LNCAP (cell line): ENCODE results near the gene RIOK3.

ENCODE experiments used
- TF ChIP-seq, protein P1 (sequence below): fragments of 450-650 bp; IDR thresholded peaks from 2 replicates; pipeline ENCODE4 v1.5.1; 2017; ENCODE audit warnings: mild to moderate bottlenecking

The RIOK3 gene

DNA sequence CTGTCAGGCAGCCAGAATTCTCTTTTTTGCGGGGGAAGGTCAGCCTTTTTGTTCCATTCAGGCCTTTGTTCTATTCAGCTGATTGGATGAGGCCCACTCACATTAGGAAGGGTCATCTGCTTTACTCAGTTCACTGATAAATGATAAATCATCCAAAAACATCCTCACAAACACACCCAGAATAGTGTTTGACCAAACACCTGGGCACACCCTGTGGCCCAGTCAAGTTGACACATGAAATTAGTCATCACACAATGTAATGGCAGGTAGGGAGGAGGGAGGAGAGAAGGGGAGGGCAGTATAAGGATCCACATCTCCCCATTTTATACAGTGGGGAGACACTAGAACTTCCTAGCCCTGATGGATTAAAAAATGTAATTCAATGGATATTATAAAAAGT lies 41.9 kb downstream of the RIOK3 start:
- TF ChIP-seq, protein P1, sequence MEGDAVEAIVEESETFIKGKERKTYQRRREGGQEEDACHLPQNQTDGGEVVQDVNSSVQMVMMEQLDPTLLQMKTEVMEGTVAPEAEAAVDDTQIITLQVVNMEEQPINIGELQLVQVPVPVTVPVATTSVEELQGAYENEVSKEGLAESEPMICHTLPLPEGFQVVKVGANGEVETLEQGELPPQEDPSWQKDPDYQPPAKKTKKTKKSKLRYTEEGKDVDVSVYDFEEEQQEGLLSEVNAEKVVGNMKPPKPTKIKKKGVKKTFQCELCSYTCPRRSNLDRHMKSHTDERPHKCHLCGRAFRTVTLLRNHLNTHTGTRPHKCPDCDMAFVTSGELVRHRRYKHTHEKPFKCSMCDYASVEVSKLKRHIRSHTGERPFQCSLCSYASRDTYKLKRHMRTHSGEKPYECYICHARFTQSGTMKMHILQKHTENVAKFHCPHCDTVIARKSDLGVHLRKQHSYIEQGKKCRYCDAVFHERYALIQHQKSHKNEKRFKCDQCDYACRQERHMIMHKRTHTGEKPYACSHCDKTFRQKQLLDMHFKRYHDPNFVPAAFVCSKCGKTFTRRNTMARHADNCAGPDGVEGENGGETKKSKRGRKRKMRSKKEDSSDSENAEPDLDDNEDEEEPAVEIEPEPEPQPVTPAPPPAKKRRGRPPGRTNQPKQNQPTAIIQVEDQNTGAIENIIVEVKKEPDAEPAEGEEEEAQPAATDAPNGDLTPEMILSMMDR, result no peak

DNA sequence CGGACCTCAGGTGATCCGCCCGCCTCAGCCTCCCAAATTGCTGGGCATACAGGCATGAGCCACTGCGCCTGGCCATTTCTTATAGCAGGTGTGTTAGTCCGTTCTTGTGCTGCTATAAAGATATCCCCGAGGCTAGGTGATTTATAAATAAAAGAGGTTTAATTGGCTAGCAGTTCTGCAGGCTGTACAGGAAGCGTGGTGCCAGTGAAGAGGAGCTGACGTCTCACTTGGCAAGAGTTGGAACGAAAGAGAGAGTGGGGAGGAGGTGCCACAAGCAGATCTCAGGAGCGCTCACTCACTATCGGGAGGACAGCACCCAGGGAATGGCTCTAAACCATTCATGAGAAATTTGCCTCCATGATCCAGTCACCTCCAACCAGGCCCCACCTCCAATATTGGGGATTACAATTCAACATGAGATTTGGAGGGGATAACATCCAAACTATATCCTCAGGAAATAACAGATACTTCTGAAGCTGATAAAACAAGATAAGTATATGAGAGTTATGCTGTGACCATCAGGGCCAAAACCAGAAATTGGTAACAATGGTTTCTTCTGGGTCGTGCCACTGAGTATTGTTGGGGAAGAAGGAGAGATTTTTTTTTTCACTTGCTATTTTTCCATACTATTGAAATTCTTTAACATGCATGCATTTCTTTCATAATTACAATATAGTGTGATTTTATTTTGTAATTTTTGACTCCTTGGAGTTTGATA lies 42.8 kb downstream of the RIOK3 start:
- TF ChIP-seq, protein P1, result no peak

DNA sequence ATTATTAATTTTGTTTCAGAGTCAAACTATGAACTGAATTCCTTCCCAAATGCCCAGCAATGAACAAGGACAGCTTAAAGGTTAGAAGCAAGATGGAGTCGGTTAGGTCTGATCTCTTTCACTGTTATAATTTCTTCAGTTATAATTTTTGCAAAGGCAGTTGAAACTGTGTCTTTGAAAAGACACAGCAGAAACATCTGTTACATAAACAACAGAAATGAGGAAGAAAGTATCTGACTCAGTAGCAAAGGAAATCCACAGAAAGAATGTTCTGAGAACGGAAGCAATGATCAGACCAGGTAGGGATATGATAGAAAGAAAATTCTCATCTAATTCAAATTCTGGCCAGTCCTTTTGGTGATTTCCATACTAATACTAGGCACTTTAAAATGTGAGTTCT lies 45.0 kb downstream of the RIOK3 start:
- TF ChIP-seq, protein P1, result no peak

DNA sequence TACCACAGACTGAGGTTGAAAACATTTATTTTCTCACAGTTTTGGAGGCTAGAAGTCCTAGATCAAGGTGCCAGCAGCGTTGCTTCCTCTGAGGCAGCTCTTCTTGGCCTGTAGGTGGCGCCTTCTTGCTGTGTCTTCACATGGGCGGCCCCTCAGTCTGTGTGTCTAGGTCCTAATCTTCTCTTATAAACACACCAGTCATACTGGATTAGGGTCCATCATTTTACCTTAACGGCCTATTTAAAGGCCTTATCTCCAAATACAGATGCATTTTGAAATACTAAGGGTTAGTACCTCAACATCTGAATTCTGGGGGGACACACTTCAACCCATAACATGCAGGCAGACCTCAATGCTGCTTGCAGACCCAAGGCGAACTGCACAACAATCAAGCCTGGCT lies 45.8 kb downstream of the RIOK3 start:
- TF ChIP-seq, protein P1, result peak; percentile 91

DNA sequence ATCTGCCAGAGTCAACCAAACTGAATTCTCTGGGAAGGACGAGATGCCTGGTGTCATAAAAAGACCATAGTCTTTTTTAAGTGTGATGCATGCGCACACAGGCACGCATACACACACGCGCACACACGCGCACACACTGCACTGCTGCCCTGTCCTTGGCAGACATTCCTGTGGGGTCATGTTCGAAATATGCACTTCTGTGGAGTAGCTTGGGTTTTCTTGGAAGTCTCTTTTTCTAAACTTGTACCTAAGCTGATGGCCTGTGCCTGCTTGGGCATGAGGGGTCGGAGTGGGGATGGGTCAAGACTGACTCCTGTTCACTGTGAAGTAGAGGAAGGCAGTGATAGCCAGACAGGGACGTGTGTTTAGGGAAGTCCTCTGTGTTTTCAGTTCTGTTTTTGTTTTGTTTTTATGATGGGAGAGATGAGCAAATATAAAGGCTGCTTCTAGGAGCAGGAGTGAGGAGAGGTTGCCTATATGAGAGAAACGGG lies 46.2 kb downstream of the RIOK3 start:
- TF ChIP-seq, protein P1, result no peak

DNA sequence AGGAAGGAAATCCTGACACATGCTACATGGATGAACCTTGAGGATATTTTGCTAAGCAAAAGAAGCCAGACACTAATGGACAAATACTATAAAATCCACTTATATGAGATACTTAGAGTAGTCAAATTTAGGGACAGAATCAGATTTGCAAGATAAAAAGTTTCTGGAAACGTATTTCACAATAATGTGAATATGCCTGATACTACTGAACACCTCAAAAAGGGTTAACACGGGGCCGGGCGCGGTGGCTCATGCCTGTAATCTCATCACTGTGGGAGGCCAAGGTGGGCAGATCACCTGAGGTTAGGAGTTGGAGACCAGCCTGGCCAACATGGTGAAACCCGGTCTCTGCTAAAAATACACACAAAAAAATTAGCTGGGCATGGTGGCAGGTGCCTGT lies 48.5 kb downstream of the RIOK3 start:
- TF ChIP-seq, protein P1, result no peak

DNA sequence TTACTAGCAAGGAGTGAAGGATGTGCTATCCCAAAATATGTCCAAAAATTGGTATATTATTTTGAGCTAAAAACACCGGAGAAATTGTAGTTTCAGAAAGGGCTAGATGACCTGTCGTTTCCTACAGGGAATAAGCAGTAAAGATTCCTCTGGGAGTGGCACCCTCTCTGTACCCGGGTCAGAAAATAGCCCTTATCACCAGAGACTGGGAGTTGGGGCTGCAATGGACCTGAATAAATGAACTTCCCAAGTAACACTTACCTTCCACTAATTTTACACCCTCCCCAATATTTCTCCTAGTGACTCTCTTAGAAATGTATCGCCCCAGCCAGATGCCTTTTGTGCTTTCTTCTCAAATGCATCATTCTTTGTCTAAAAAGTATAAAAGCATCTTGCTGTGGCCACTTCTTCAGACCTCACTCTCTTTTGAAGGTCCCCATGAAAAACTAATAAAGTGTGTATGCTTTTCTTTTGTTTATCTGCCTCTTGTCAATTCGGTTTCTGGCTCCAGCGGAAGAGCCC lies 49.5 kb downstream of the RIOK3 start:
- TF ChIP-seq, protein P1, result no peak
